Kidney epithelial cell (primary cell): ENCODE data around the gene ATRIP. TPM values are rescaled to one million over a fixed set of nuclear protein-coding genes. Genes with fewer than 3 reads are reported as not detected.

Source experiments
- DNase-seq: peaks from one replicate; pipeline ENCODE4 v3.0.0-alpha.2; 2010; ENCODE audit warnings: low read depth
- H3K27me3 ChIP-seq: 2 replicates; pipeline ENCODE4 v1.6.0; 2011; ENCODE audit warnings: low read length; ENCODE audit not compliant: control insufficient read depth, insufficient read depth
- H3K36me3 ChIP-seq: 2 replicates; pipeline ENCODE4 v1.5.1; 2011; ENCODE audit warnings: low read length; ENCODE audit not compliant: control insufficient read depth, insufficient read depth
- H3K4me3 ChIP-seq: 2 replicates; pipeline ENCODE4 v1.5.1; 2011; ENCODE audit warnings: low read depth, mild to moderate bottlenecking, control low read depth, low read length
- total RNA-seq: library from RNA; depleted of rRNA; stranded (reverse); fragments of >200 nt; gene quantifications from 2 replicates; pipeline ENCODE4 v1.2.3, GENCODE V29; 2015
- TF ChIP-seq, protein P1 (sequence below): IDR thresholded peaks from 2 replicates; pipeline ENCODE4 v1.5.1; 2011; ENCODE audit warnings: mild to moderate bottlenecking, moderate library complexity, low read length, control low read depth, inconsistent platforms; ENCODE audit not compliant: insufficient read depth, poor library complexity, severe bottlenecking

Gene ATRIP
- total RNA-seq, 1 donor from 2014 or later, result 5.7 TPM

DNA sequence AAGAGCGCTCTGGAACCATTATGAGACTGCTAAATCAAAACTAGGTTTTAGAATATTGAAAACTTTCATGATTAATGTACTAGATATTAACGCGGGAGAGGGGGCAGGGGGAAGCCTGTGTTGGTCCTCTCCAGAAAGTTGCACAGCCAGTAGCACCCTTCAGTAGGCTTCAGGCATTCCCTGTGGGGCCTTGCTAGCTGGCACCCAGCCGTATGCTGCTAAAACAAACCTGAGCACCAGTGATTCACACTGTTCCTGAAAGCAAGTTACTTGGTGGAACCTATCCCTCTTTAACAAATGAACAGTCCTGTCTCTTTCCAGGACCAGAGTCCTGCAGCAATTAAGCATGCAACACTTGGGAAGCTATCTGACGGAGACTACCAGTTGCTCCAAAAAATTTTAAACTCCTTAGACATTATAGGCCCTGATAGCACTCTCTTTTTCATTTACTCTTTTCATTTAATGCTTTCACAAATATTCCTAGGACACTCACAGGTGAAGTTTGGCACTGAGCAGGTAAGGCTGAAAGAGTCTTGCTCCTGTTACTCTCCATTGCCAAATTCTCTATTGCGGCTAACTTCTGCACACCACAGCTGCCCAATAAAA is 1.2 kb upstream of the ATRIP start:
- TF ChIP-seq, protein P1, sequence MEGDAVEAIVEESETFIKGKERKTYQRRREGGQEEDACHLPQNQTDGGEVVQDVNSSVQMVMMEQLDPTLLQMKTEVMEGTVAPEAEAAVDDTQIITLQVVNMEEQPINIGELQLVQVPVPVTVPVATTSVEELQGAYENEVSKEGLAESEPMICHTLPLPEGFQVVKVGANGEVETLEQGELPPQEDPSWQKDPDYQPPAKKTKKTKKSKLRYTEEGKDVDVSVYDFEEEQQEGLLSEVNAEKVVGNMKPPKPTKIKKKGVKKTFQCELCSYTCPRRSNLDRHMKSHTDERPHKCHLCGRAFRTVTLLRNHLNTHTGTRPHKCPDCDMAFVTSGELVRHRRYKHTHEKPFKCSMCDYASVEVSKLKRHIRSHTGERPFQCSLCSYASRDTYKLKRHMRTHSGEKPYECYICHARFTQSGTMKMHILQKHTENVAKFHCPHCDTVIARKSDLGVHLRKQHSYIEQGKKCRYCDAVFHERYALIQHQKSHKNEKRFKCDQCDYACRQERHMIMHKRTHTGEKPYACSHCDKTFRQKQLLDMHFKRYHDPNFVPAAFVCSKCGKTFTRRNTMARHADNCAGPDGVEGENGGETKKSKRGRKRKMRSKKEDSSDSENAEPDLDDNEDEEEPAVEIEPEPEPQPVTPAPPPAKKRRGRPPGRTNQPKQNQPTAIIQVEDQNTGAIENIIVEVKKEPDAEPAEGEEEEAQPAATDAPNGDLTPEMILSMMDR, result no peak
- no peaks in the 10 kb centered on the region for H3K36me3 ChIP-seq
- no peak overlapping the region for H3K4me3 ChIP-seq
- H3K27me3 ChIP-seq, result no peaks in the 10 kb centered on the region
- DNase-seq, result no peak

DNA sequence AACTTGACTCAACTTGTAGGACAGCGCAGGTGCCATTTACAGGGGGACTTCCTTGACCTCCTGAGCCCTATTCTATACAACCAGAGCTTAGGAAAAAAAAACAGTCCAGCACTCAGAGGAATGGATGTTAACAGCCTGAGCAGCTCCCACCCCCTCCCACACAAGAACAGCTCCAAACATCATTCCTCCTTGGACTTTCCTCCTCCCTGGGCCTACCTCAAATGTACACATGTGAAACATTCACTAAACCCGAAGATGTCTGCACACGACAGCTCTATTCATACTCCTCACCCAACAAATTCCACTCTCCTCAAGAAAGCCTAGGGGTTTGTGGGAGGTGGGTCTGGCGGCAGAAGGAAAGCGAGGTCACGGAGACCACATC is 503 bp upstream of the ATRIP start:
- TF ChIP-seq, protein P1, result no peak
- Histone ChIP-seq H3K27me3 (no peaks in the 10 kb centered on the region), H3K4me3 (peak overlapping the region; percentile 99), H3K36me3 (no peaks in the 10 kb centered on the region)
- DNase-seq, result no peak

DNA sequence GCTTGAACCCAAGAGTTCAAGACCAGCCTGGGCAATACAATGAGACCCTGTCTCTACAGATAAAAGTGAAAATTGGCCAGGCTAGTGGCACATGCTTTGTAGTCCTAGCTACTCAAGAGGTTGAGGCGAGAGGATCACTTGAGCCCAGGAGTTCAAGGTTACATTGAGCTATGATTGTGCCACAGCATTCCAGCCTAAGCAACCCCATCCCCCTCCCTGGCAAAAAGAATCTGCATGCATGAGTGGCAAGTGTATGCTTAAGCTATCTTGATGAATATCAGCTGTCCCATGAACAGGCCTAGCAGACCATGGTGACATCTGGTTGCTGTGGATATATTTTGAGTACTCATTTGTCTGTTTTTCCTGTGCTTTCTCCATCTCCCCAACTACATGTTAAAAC is 4.7 kb downstream of the ATRIP start:
- DNase-seq, result no peak
- no peak overlapping the region for H3K4me3 ChIP-seq
- peaks cover 5% of the 10 kb centered on the region for H3K36me3 ChIP-seq
- TF ChIP-seq, protein P1, result no peak
- no peaks in the 10 kb centered on the region for H3K27me3 ChIP-seq

DNA sequence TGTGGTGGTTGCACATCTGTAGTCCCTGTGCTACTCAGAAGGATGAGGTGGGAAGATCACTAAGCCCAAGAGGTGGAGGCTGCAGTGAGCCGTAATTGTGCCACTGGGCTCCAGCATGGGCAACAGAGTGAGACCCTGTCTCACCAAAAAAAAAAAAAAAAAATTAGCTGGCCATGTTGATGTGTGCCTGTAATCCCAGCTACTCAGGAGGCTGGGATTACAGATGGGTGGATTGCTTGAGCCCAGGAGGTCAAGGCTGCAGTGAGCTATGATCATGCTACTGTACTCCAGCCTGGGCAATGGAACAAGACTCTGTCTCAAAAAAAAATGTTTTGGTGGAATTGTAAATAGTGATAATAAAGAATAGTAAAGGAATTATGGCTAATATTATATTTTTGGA is 9.9 kb downstream of the ATRIP start:
- TF ChIP-seq, protein P1, result no peak
- H3K4me3 ChIP-seq, result no peak overlapping the region
- DNase-seq, result no peak
- H3K27me3 ChIP-seq, result no peaks in the 10 kb centered on the region
- peaks cover 5% of the 10 kb centered on the region for H3K36me3 ChIP-seq

DNA sequence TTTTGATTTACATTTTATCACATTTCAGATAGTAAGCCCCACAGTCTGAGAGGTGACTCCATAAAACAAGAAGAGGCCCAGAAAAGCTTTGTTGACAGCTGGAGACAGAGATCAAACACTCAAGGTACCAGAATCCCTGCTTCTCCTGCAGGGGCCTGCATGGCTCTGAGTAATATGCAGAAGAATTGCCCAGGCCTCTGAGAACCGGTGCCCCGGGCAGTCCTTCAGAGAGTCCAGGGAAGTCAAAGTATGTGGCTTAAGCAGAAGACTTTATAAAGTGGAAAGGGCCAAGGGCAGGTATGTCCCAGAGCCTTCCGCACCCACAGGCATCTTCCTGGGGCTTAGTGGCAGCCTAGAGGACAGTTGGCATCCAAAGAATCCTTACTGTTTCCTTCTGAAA is 12.8 kb downstream of the ATRIP start:
- TF ChIP-seq, protein P1, result no peak
- Histone ChIP-seq H3K27me3 (no peaks in the 10 kb centered on the region), H3K4me3 (no peak overlapping the region), H3K36me3 (no peaks in the 10 kb centered on the region)
- no peak for DNase-seq
